OCI-LY1 (cell line): ENCODE results near the gene TRABD2B.

ENCODE experiments used
- H2AFZ ChIP-seq: fragments of 200-600 bp; sonication (generic), shearing (Covaris generic); 2 replicates; pipeline ENCODE4 v1.6.0; 2014; ENCODE audit warnings: antibody characterized with exemption, mild to moderate bottlenecking, low read length
- H3F3A ChIP-seq: fragments of 200-600 bp; sonication (generic), shearing (Covaris generic); 2 replicates; pipeline ENCODE4 v1.6.0; 2014; ENCODE audit warnings: mild to moderate bottlenecking, antibody characterized with exemption, low read length, moderate library complexity; ENCODE audit not compliant: insufficient read depth
- H3K27ac ChIP-seq: fragments of 200-600 bp; sonication (generic); 2 replicates; pipeline ENCODE4 v1.5.1; 2014; ENCODE audit warnings: low read length, mixed run types, mild to moderate bottlenecking, low read depth; ENCODE audit not compliant: poor library complexity, severe bottlenecking
- H3K27me3 ChIP-seq: fragments of 200-600 bp; sonication (generic); 2 replicates; pipeline ENCODE4 v1.6.0; 2014; ENCODE audit warnings: antibody characterized with exemption, mild to moderate bottlenecking, low read length, moderate library complexity; ENCODE audit not compliant: insufficient read depth
- H3K36me3 ChIP-seq: fragments of 200-600 bp; sonication (generic); 2 replicates; pipeline ENCODE4 v1.6.1; 2014; ENCODE audit warnings: mild to moderate bottlenecking, antibody characterized with exemption, low read length, moderate library complexity, mixed read lengths; ENCODE audit not compliant: insufficient read depth
- H3K4me1 ChIP-seq: fragments of 200-600 bp; sonication (generic); 2 replicates; pipeline ENCODE4 v1.5.1; 2014; ENCODE audit warnings: mild to moderate bottlenecking, low read length, moderate library complexity; ENCODE audit not compliant: insufficient read depth, severe bottlenecking
- H3K4me2 ChIP-seq: fragments of 200-600 bp; sonication (generic), shearing (Covaris generic); 2 replicates; pipeline ENCODE4 v1.6.1; 2014; ENCODE audit warnings: low read length
- H3K4me3 ChIP-seq: fragments of 200-600 bp; sonication (generic); 2 replicates; pipeline ENCODE4 v1.5.1; 2014; ENCODE audit warnings: low read length, low read depth, mild to moderate bottlenecking, mixed read lengths; ENCODE audit not compliant: poor library complexity, severe bottlenecking
- H3K79me2 ChIP-seq: fragments of 200-600 bp; shearing (Covaris generic); 2 replicates; pipeline ENCODE4 v1.6.1; 2016; ENCODE audit warnings: mixed run types, low read length, mixed read lengths; ENCODE audit not compliant: insufficient read depth
- H3K9ac ChIP-seq: fragments of 200-600 bp; sonication (generic), shearing (Covaris generic); 2 replicates; pipeline ENCODE4 v1.6.1; 2014; ENCODE audit warnings: mild to moderate bottlenecking, low read length, mixed read lengths
- H3K9me2 ChIP-seq: fragments of 200-600 bp; sonication (generic), shearing (Covaris generic); 2 replicates; pipeline ENCODE4 v1.6.1; 2014; ENCODE audit warnings: low read depth, mild to moderate bottlenecking, low read length, mixed read lengths
- H3K9me3 ChIP-seq: fragments of 200-600 bp; shearing (Covaris generic); 2 replicates; pipeline ENCODE4 v1.6.1; 2014; ENCODE audit warnings: low read length, mixed read lengths
- H4K20me1 ChIP-seq: fragments of 200-600 bp; sonication (generic), shearing (Covaris generic); 2 replicates; pipeline ENCODE4 v1.6.0; 2016; ENCODE audit warnings: mild to moderate bottlenecking, low read length; ENCODE audit not compliant: insufficient read depth
- CTCF ChIP-seq: fragments of 200-600 bp; sonication (generic), shearing (Covaris generic); IDR thresholded peaks from 2 replicates; pipeline ENCODE4 v1.5.1; 2017; ENCODE audit warnings: mild to moderate bottlenecking, antibody characterized with exemption, low read length, moderate library complexity, mixed read lengths
- EZH2 ChIP-seq: fragments of 200-600 bp; sonication (generic), shearing (Covaris generic); IDR thresholded peaks from 2 replicates; pipeline ENCODE4 v1.8.0; 2017; ENCODE audit warnings: borderline replicate concordance, mixed run types, mild to moderate bottlenecking, antibody characterized with exemption, low read length, moderate library complexity, mixed read lengths

TRABD2B gene

GRCh38 chr1:47841356-47841755 is 155.8 kb downstream of the TRABD2B start:
- Histone ChIP-seq H4K20me1 (no peaks in the 10 kb centered on the region), H3K4me2 (no peak overlapping the region), H3F3A (no peaks in the 10 kb centered on the region), H3K27ac (no peak overlapping the region), H3K4me3 (no peak overlapping the region), H3K79me2 (no peaks in the 10 kb centered on the region), H3K27me3 (no peaks in the 10 kb centered on the region), H3K36me3 (no peaks in the 10 kb centered on the region), H3K4me1 (no peaks in the 10 kb centered on the region), H3K9me3 (no peaks in the 10 kb centered on the region), H3K9ac (no peak overlapping the region), H3K9me2 (no peaks in the 10 kb centered on the region), H2AFZ (no peak overlapping the region)
- no peak for TF ChIP-seq EZH2
- TF ChIP-seq CTCF: no peak

GRCh38 chr1:47840393-47841190 is 156.6 kb downstream of the TRABD2B start:
- Histone ChIP-seq H3K9ac (no peak overlapping the region), H3K4me3 (no peak overlapping the region), H3K9me2 (no peaks in the 10 kb centered on the region), H3F3A (no peaks in the 10 kb centered on the region), H3K4me1 (no peaks in the 10 kb centered on the region), H4K20me1 (no peaks in the 10 kb centered on the region), H3K9me3 (peaks cover 1% of the 10 kb centered on the region; the same call in 1 of the 2 replicates), H3K79me2 (no peaks in the 10 kb centered on the region), H2AFZ (no peak overlapping the region), H3K4me2 (no peak overlapping the region), H3K36me3 (no peaks in the 10 kb centered on the region), H3K27ac (no peak overlapping the region), H3K27me3 (no peaks in the 10 kb centered on the region)
- TF ChIP-seq EZH2 (no peak), CTCF (no peak)

GRCh38 chr1:47839433-47839760 is 157.8 kb downstream of the TRABD2B start:
- Histone ChIP-seq H3K9me3 (peaks cover 5% of the 10 kb centered on the region; the same call in 1 of the 2 replicates), H3K27ac (no peak overlapping the region), H3K4me2 (no peak overlapping the region), H3K9ac (no peak overlapping the region), H3K4me3 (no peak overlapping the region), H2AFZ (no peak overlapping the region), H3K4me1 (no peaks in the 10 kb centered on the region), H3K9me2 (no peaks in the 10 kb centered on the region), H3F3A (no peaks in the 10 kb centered on the region), H3K27me3 (no peaks in the 10 kb centered on the region), H3K79me2 (no peaks in the 10 kb centered on the region), H4K20me1 (no peaks in the 10 kb centered on the region), H3K36me3 (no peaks in the 10 kb centered on the region)
- TF ChIP-seq CTCF (no peak), EZH2 (no peak)
